DMS53 (cell line): ENCODE data around the gene FBXO4.

Experiments used
- DNase-seq: peaks from one replicate; lab custom pipeline; 2025; lab: John Stamatoyannopoulos, UW

FBXO4 gene

GRCh38 chr5:41983284-41983683 lies 58.2 kb downstream of the FBXO4 start:
- DNase-seq, result no peak

DNA sequence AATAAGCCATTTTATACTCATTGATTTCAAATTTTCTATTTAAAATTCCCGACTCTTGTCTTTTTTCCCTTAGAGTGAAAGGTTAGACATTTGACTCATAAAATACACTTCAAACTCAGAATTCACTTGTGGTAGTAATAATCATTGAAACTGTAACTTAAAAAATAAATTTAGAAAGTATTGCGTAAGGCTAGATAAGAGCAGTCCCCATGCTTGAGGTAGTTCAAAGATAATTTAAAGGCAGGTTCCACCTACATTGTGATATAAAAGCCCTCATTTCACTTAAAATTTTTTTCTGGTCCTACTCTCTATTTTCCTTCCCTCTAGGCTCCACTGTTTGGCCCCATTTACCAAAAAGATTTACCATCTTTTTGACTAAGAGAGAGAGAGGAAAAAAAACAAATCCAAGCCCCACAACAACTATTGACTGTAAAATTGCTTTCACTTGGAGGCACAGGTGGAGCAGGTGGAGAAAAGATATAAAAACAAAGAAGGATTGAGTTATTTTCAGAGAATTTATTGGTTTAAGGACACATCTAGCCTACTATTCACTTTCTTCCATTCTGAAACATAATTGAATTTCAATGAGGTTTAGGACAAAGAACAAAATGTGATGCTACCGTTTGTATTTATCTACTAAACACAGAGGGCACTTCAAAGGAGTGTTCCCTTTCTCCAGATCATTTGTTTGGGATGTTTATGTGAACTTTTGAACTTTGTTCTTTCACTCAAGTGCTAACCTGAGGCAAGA lies 61.0 kb downstream of the FBXO4 start:
- no peak for DNase-seq
